ENCODE data around the gene DEPDC1B. TPM values are rescaled to one million over a fixed set of nuclear protein-coding genes. Genes with fewer than 3 reads are reported as not detected.

The DEPDC1B gene
- total and polyA plus RNA-seq, 2 of the 8 experiments (the other 6 are each of a cell fraction or from before 2014, with no cell fraction given), result 30.8 to 67.4 TPM

- TF ChIP-seq, protein P1, sequence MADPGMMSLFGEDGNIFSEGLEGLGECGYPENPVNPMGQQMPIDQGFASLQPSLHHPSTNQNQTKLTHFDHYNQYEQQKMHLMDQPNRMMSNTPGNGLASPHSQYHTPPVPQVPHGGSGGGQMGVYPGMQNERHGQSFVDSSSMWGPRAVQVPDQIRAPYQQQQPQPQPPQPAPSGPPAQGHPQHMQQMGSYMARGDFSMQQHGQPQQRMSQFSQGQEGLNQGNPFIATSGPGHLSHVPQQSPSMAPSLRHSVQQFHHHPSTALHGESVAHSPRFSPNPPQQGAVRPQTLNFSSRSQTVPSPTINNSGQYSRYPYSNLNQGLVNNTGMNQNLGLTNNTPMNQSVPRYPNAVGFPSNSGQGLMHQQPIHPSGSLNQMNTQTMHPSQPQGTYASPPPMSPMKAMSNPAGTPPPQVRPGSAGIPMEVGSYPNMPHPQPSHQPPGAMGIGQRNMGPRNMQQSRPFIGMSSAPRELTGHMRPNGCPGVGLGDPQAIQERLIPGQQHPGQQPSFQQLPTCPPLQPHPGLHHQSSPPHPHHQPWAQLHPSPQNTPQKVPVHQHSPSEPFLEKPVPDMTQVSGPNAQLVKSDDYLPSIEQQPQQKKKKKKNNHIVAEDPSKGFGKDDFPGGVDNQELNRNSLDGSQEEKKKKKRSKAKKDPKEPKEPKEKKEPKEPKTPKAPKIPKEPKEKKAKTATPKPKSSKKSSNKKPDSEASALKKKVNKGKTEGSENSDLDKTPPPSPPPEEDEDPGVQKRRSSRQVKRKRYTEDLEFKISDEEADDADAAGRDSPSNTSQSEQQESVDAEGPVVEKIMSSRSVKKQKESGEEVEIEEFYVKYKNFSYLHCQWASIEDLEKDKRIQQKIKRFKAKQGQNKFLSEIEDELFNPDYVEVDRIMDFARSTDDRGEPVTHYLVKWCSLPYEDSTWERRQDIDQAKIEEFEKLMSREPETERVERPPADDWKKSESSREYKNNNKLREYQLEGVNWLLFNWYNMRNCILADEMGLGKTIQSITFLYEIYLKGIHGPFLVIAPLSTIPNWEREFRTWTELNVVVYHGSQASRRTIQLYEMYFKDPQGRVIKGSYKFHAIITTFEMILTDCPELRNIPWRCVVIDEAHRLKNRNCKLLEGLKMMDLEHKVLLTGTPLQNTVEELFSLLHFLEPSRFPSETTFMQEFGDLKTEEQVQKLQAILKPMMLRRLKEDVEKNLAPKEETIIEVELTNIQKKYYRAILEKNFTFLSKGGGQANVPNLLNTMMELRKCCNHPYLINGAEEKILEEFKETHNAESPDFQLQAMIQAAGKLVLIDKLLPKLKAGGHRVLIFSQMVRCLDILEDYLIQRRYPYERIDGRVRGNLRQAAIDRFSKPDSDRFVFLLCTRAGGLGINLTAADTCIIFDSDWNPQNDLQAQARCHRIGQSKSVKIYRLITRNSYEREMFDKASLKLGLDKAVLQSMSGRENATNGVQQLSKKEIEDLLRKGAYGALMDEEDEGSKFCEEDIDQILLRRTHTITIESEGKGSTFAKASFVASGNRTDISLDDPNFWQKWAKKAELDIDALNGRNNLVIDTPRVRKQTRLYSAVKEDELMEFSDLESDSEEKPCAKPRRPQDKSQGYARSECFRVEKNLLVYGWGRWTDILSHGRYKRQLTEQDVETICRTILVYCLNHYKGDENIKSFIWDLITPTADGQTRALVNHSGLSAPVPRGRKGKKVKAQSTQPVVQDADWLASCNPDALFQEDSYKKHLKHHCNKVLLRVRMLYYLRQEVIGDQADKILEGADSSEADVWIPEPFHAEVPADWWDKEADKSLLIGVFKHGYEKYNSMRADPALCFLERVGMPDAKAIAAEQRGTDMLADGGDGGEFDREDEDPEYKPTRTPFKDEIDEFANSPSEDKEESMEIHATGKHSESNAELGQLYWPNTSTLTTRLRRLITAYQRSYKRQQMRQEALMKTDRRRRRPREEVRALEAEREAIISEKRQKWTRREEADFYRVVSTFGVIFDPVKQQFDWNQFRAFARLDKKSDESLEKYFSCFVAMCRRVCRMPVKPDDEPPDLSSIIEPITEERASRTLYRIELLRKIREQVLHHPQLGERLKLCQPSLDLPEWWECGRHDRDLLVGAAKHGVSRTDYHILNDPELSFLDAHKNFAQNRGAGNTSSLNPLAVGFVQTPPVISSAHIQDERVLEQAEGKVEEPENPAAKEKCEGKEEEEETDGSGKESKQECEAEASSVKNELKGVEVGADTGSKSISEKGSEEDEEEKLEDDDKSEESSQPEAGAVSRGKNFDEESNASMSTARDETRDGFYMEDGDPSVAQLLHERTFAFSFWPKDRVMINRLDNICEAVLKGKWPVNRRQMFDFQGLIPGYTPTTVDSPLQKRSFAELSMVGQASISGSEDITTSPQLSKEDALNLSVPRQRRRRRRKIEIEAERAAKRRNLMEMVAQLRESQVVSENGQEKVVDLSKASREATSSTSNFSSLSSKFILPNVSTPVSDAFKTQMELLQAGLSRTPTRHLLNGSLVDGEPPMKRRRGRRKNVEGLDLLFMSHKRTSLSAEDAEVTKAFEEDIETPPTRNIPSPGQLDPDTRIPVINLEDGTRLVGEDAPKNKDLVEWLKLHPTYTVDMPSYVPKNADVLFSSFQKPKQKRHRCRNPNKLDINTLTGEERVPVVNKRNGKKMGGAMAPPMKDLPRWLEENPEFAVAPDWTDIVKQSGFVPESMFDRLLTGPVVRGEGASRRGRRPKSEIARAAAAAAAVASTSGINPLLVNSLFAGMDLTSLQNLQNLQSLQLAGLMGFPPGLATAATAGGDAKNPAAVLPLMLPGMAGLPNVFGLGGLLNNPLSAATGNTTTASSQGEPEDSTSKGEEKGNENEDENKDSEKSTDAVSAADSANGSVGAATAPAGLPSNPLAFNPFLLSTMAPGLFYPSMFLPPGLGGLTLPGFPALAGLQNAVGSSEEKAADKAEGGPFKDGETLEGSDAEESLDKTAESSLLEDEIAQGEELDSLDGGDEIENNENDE (IDR thresholded peaks at IDR 0.05; ENCODE audit: insufficient replicate concordance, low read length), result no peak
- TF ChIP-seq FOSL1 (IDR thresholded peaks at IDR 0.05; ENCODE audit: insufficient read depth, low read depth, low read length), result no peak
- no peak for TF ChIP-seq GTF2F1 (IDR thresholded peaks at IDR 0.05; ENCODE audit: borderline replicate concordance, low read depth, low read length)
- no peak for TF ChIP-seq KDM4A (IDR thresholded peaks at IDR 0.05; ENCODE audit: low read depth, low read length, severe bottlenecking)
- TF ChIP-seq TCF12 (IDR thresholded peaks at IDR 0.05; ENCODE audit: low read depth, low read length), result no peak
- no peak for TF ChIP-seq SRF (IDR thresholded peaks at IDR 0.05; ENCODE audit: low read depth, low read length)
- no peak for TF ChIP-seq EZH2 (IDR thresholded peaks at IDR 0.05; ENCODE audit: low read depth, low read length, severe bottlenecking)
- no peak for TF ChIP-seq TBP (IDR thresholded peaks at IDR 0.05; ENCODE audit: low read depth, low read length)
- no peak for TF ChIP-seq SUZ12 (IDR thresholded peaks at IDR 0.05; ENCODE audit: low read length)
Observed at GRCh38 chr5:60549841-60550240, 150.1 kb downstream of the DEPDC1B start (continued).

Measured in H1 (cell line).